Retinal pigment epithelial cell (primary cell): ENCODE data around the gene TMEM222.
"Not testable (repeated sequence)": the region's sequence is repeated elsewhere in the genome, so short reads cannot be mapped to it uniquely, and the experiment has no call there.

Experiments used
- DNase-seq: peaks from one replicate; pipeline ENCODE4 v3.0.0-alpha.2; 2010; ENCODE audit warnings: low read depth
- H3K4me3 ChIP-seq: 2 replicates; pipeline ENCODE4 v1.5.1; 2011; ENCODE audit warnings: mild to moderate bottlenecking, low read length, control low read depth, moderate library complexity
- TF ChIP-seq, protein P1 (sequence below): conservative IDR thresholded peaks from 2 replicates; pipeline ENCODE4 v1.5.1; 2011; ENCODE audit warnings: low read depth, low read length, control low read depth, inconsistent platforms

TMEM222 gene, protein sequence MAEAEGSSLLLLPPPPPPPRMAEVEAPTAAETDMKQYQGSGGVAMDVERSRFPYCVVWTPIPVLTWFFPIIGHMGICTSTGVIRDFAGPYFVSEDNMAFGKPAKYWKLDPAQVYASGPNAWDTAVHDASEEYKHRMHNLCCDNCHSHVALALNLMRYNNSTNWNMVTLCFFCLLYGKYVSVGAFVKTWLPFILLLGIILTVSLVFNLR

DNA sequence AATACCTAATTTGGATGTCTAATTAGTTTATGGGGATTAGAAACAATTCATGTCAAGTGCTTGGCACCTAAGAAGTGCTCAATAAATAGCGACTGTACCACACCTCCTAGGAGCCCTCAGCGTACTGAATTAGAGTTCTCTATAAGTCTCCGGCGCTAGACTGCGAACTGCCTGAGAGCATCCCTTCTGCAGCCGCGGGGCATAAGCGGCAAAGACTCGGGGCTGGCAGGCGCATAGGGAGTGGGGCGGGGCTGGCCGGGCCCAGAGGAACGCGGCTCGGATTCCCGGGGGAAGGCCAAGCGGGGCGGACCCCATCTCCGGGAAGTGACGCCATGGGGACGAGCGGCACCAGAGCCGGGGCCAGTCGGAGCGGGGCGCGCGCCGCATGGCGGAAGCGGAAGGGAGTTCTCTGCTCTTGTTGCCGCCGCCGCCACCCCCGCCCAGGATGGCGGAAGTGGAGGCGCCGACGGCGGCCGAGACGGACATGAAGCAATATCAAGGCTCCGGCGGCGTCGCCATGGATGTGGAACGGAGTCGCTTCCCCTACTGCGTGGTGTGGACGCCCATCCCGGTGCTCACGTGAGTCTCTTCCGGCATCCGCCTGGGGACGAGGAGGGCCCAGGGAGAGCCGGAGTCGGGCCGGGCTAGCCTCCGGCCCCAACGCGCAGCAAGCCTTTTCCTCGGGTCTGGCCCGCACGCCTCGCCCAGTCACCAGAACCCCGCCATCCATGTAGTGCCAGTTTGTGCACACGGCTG, at the start of gene TMEM222:
Gene TMEM222 (plus strand): TSS at position 351 of the 756 bp plus-strand sequence. CDS start 35 bp downstream, at position 386.
- TF ChIP-seq, protein P1, sequence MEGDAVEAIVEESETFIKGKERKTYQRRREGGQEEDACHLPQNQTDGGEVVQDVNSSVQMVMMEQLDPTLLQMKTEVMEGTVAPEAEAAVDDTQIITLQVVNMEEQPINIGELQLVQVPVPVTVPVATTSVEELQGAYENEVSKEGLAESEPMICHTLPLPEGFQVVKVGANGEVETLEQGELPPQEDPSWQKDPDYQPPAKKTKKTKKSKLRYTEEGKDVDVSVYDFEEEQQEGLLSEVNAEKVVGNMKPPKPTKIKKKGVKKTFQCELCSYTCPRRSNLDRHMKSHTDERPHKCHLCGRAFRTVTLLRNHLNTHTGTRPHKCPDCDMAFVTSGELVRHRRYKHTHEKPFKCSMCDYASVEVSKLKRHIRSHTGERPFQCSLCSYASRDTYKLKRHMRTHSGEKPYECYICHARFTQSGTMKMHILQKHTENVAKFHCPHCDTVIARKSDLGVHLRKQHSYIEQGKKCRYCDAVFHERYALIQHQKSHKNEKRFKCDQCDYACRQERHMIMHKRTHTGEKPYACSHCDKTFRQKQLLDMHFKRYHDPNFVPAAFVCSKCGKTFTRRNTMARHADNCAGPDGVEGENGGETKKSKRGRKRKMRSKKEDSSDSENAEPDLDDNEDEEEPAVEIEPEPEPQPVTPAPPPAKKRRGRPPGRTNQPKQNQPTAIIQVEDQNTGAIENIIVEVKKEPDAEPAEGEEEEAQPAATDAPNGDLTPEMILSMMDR, result no peak

DNA sequence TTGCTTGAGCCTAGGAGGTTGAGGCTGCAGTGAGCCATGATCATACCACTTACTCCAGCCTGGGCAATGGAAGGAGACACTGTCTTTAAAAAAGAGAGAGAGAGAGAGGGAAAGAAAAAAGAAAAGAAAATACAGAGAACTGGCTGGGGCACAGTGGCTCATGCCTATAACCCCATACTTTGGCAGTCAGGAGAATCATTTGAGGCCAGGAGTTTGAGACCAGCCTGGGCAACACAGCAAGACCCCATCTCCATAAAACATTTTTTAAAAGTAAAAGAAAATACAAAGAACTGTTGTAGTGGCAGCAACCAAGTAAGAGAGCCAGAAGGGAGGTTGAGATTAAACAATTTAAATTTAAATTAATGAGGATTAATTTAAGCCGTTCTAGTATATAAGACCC, 47.8 kb upstream of the TMEM222 start:
- DNase-seq, result no peak
- no peak overlapping the region for H3K4me3 ChIP-seq
- TF ChIP-seq, protein P1, result no peak

More for the DNA sequence above, at the start of gene TMEM222:
- DNase-seq, result peak; percentile 85
- H3K4me3 ChIP-seq, result peak within 1 kb of the TSS; percentile 99

DNA sequence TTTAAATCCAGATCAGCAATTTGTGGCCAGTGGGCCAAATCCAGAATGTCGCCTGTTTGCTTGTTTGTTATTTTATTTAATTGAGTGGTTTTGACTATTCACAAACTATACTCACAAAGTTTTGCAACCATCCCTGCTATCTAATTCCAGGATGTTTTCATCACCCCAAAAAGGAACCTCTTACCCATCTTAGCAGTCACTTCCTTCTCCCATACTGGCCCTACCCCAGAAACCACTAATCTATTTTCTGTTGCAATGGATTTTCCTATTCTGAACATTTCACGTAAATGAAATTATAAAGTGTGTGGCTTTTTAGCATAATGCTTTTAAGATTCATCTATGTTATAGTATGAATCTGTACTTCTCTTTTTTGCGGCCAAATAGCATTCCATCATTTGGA, 46.3 kb upstream of the TMEM222 start:
- no peak for DNase-seq
- TF ChIP-seq, protein P1, result no peak
- H3K4me3 ChIP-seq, result no peak overlapping the region

DNA sequence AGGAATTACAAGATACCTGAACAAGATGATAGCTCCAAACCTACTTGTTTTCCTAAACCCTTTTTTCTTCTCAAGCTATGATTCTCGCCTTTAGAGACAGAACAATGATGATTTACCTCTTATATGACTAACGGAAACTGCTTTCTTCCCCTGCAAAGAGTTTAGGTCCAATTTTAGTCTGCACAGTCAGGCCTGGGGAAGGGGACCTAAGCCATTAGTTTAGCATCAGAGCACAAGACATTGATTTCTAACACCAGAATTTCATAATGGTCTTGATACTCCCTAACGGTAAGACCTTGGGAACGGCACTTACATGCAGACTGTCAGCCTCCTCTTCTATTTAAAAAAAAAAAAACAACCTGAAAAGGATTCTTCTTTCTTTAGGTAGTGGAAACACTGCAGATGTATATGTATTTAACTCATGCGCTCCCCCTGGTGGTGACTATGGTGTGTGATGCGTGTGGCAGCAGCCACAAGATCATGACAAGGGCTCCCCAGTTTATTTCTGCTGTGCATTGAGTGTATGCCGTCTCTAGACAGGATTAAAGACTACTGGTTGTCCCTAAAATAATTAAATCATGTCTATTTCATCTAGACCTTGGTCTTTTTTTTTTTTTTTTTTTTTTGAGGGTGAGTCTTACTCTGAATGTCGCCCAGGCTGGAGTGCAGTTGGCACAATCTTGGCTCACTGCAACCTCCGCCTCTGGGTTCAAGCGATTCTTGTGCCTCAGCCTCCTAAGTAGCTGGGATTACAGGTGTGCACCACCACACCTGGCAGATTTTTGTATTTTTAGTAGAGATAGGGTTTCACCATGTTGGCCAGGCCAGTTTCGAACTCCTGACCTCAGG, 37.3 kb upstream of the TMEM222 start:
- no peak overlapping the region for H3K4me3 ChIP-seq
- DNase-seq, result peak; percentile 27
- TF ChIP-seq, protein P1, result peak; percentile 78

DNA sequence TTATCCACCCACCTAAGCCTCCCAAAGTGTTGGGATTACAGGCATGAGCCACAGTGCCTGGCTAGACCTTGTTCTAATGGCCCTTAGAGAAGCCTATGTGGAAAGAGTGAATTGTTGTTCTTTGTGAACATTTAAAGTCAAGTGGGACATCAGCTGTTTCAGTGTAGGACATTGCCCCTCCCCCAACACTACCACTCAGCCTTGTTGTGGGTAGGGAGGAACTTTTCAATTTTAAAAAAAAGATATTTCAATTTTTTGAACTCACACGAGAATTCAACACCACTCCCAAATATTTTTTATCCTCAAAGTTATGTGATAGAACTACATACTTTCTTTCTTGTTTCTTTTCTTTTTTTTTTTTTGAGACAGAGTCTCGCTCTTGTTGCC, 36.7 kb upstream of the TMEM222 start:
- no peak for DNase-seq
- TF ChIP-seq, protein P1, result no peak
- no peak overlapping the region for H3K4me3 ChIP-seq

DNA sequence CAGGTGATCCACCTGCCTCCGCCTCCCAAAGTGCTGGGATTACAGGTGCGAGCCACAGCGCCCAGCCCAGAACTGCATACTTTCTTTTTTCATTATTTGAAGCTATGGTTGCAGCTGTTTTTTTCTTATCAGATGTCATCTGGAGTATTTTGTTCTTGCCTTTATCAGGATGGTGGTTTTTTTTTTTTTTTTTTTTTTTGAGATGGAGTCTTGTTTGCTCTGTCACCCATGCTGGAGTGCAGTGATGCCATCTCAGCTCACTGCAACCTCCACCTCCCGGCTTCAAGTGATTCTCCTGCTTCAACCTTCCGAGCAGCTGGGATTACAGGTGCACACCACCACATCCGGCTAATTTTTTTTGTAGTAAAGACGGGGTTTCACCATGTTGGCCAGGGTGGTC, 36.1 kb upstream of the TMEM222 start:
- not testable (repeated sequence) for DNase-seq, H3K4me3 ChIP-seq

DNA sequence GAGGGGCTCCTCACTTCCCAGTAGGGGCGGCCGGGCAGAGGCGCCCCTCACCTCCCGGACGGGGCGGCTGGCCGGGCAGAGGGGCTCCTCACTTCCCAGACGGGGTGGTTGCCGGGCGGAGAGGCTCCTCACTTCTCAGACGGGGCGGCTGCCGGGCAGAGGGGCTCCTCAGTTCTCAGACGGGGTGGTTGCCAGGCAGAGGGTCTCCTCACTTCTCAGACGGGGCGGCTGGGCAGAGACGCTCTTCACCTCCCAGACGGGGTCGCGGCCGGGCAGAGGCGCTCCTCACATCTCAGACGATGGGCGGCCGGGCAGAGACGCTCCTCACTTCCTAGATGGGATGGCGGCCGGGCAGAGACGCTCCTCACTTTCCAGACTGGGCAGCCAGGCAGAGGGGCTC, 32.8 kb upstream of the TMEM222 start:
- H3K4me3 ChIP-seq, DNase-seq: not testable (repeated sequence)

DNA sequence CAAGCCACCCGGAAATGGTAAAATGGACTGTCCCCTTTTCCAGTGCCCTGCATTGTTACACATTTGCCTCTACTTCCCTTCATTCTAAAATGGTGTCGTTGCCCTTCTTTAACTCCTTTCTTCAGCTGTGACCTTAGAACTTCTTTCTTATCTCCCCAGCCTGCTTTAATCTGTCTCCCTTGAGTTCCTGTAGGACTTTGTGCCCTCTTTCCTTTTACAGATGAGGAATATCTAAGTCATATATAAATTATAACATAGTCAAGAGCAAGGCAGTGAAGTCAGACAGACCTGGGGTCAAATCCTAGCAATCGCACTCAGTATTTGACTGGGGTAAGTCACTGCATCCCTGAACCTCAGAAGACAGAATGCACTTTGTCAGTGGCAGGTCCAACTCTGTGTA, 31.4 kb upstream of the TMEM222 start:
- H3K4me3 ChIP-seq, result no peak overlapping the region
- TF ChIP-seq, protein P1, result no peak
- DNase-seq, result no peak
